K562 (cell line): ENCODE results near the gene CCT8L2. TPM values are rescaled to one million over a fixed set of nuclear protein-coding genes. Genes with fewer than 3 reads are reported as not detected.
A peak's percentile ranks its signal among the peaks of the same experiment; 100 is the strongest.
"Not testable (repeated sequence)": the region's sequence is repeated elsewhere in the genome, so short reads cannot be mapped to it uniquely, and the experiment has no call there.

ENCODE experiments used
- ATAC-seq: fragments of 200-7000 bp; cut with Tn5 transposase; 3 replicates; pipeline ENCODE4 v1.9.1; 2020; ENCODE audit warnings: moderate library complexity
- BruUV-seq: library from RNA; stranded (reverse); fragments of 400-500 nt; replicated peaks from 2 replicates; lab custom pipeline; 2021; lab: Mats Ljungman, UMichigan
- CTCF ChIA-PET: fragments of 300-600 bp; formaldehyde crosslinking; extraction: SDS; loops from one replicate; lab custom pipeline; 2021; ENCODE audit warnings: low intra/inter-chr PET ratio; lab: Yijun Ruan, JAX
- POLR2A ChIA-PET: fragments of 300-600, 350-650 bp; sonication (Branson Sonifier 250); formaldehyde crosslinking; extraction: SDS; loops from one replicate; lab custom pipeline; 2021; ENCODE audit warnings: antibody characterized with exemption, inconsistent platforms; lab: Yijun Ruan, JAX
- DNase-seq, 4 experiments: peaks; one replicate each; pipeline versions ENCODE4 v3.0.0 to v3.0.0-alpha.2; 2011 to 2018; ENCODE audit warnings: low spot score in 3 of 4, mixed read lengths in 3 of 4; ENCODE audit errors: extremely low read depth in 1 of 4
- FAIRE-seq: peaks from 2 replicates; lab custom pipeline; 2011; peaks lifted over from hg19 to GRCh38; lab: Jason Lieb, UNC
- H2AFZ ChIP-seq: 2 replicates; pipeline ENCODE4 v1.6.0; 2011; ENCODE audit warnings: low read depth, low read length, control low read depth, inconsistent platforms
- H3K27ac ChIP-seq: fragments of 200-600 bp; 3 replicates; pipeline ENCODE4 v1.8.0; 2011; ENCODE audit warnings: low read depth, mild to moderate bottlenecking, control low read depth, inconsistent platforms, low read length, moderate library complexity, mixed read lengths; ENCODE audit errors: extremely low read depth
- H3K27me3 ChIP-seq, 2 experiments: fragments of 300-600 bp in 1 of 2; 2 replicates in 1 of 2; 3 replicates in 1 of 2; pipeline versions ENCODE4 v1.6.0 to v1.8.0; 2011; ENCODE audit warnings: inconsistent platforms in 2 of 2, low read length in 2 of 2, mild to moderate bottlenecking in 1 of 2, mixed read lengths in 1 of 2, moderate library complexity in 1 of 2; ENCODE audit not compliant: control insufficient read depth in 2 of 2, insufficient read depth in 2 of 2
- H3K36me3 ChIP-seq: fragments of 300-600 bp; 3 replicates; pipeline ENCODE4 v1.8.0; 2011; ENCODE audit warnings: mild to moderate bottlenecking, low read length, inconsistent platforms; ENCODE audit not compliant: control insufficient read depth, insufficient read depth
- H3K4me1 ChIP-seq, 2 experiments: fragments of 200-600 bp in 1 of 2; replicated peaks in 1 of 2; 2 replicates in 1 of 2; 3 replicates in 1 of 2; pipeline versions ENCODE4 v1.5.1 to v1.8.0; 2011; ENCODE audit warnings: inconsistent platforms in 2 of 2, low read length in 2 of 2, mild to moderate bottlenecking in 1 of 2, mixed read lengths in 1 of 2, moderate library complexity in 1 of 2; ENCODE audit not compliant: control insufficient read depth in 2 of 2, insufficient read depth in 2 of 2
- H3K4me2 ChIP-seq: 2 replicates; pipeline ENCODE4 v1.6.1; 2011; ENCODE audit warnings: low read length, control low read depth, inconsistent platforms, mixed read lengths; ENCODE audit not compliant: insufficient read depth
- H3K4me3 ChIP-seq: fragments of 200-600 bp; sonication (generic), shearing (Covaris generic); 2 replicates; pipeline ENCODE4 v1.5.1; 2016; ENCODE audit warnings: control low read depth, inconsistent platforms
- H3K79me2 ChIP-seq: fragments of 200-600 bp; 3 replicates; pipeline ENCODE4 v1.8.0; 2011; ENCODE audit warnings: low read length, inconsistent platforms; ENCODE audit not compliant: control insufficient read depth, insufficient read depth
- H3K9ac ChIP-seq, 2 experiments: 2 replicates each; pipeline versions ENCODE4 v1.6.0 to v1.6.1; 2011; ENCODE audit warnings: low read depth in 2 of 2, low read length in 2 of 2, control low read depth in 1 of 2, inconsistent platforms in 1 of 2, mild to moderate bottlenecking in 1 of 2, mixed read lengths in 1 of 2; ENCODE audit not compliant: insufficient read depth in 1 of 2
- H3K9me1 ChIP-seq: one replicate; pipeline ENCODE4 v1.6.0; 2011; ENCODE audit warnings: inconsistent platforms, mild to moderate bottlenecking, low read length, moderate library complexity; ENCODE audit not compliant: control insufficient read depth, insufficient read depth
- H3K9me3 ChIP-seq: replicated peaks from 2 replicates; pipeline ENCODE4 v1.5.1; 2011; ENCODE audit warnings: low read depth, low read length, inconsistent platforms; ENCODE audit not compliant: control insufficient read depth, insufficient read depth
- H4K20me1 ChIP-seq: replicated peaks from 2 replicates; pipeline ENCODE4 v1.6.1; 2011; ENCODE audit warnings: low read length, inconsistent platforms, mixed read lengths; ENCODE audit not compliant: control insufficient read depth, insufficient read depth
- ATF7 ChIP-seq: fragments of 450-650 bp; IDR thresholded peaks from 2 replicates; pipeline ENCODE4 v1.7.1; 2014; ENCODE audit warnings: mild to moderate bottlenecking, moderate library complexity
- CEBPG ChIP-seq, 3 experiments: fragments of 200-800 bp in 1 of 3; sonication (Bioruptor generic) in 1 of 3; sonication (generic) in 1 of 3; formaldehyde crosslinking in 1 of 3; IDR thresholded peaks in 2 of 3; conservative IDR thresholded peaks in 1 of 3; 2 replicates each; pipeline versions ENCODE4 v1.6.1 to v1.8.0; 2016 to 2022; ENCODE audit warnings: missing compliant biosample characterization in 2 of 3, missing genetic modification characterization in 2 of 3, mild to moderate bottlenecking in 1 of 3, missing genetic modification reagents in 1 of 3
- ZNF507 ChIP-seq: conservative IDR thresholded peaks from 2 replicates; pipeline ENCODE4 v1.6.1; 2017; ENCODE audit warnings: missing genetic modification characterization, missing compliant biosample characterization
- in situ Hi-C: fragments of 300-500 bp; cut with MboI; formaldehyde crosslinking; loops from 4 replicates; pipeline ENCODE4 v1.15.0; 2018; ENCODE audit warnings: inconsistent platforms, mixed read lengths
- intact Hi-C: fragments of 100-400 bp; cut with micrococcal nuclease; formaldehyde crosslinking; loops from 2 replicates; pipeline ENCODE4 v1.14.2; 2022
- polyA plus RNA-seq, 8 experiments: library from polyadenylated mRNA; depleted of rRNA in 4 of 8; stranded (reverse) in 5 of 8; unstranded in 3 of 8; fragments of >200 nt; fragmentation: Nextera tagmentation in 2 of 8; fragmentation: Illumina TruSeq in 1 of 8; extraction: Ambion mirVana in 2 of 8; extraction: Trizol in 1 of 8; gene quantifications; 2 replicates each; pipeline versions ENCODE4 v1.2.1 to v1.2.3, GENCODE V29; 2011 to 2014; ENCODE audit warnings: inconsistent platforms in 1 of 8, missing spikeins in 1 of 8
- total RNA-seq, 7 experiments: library from RNA; depleted of rRNA in 6 of 7; stranded (reverse); fragments of >200 nt in 6 of 7; fragmentation: Illumina TruSeq in 2 of 7; extraction: Trizol in 2 of 7; gene quantifications; 2 replicates each; pipeline versions ENCODE4 v1.2.1 to v1.2.3, GENCODE V29; 2011 to 2021; ENCODE audit warnings: low replicate concordance in 1 of 7
- TF ChIP-seq, protein P1 (sequence below), 2 experiments: fragments of 450-650 bp in 1 of 2; sonication (generic) in 1 of 2; formaldehyde crosslinking in 1 of 2; IDR thresholded peaks in 1 of 2; conservative IDR thresholded peaks in 1 of 2; 2 replicates each; pipeline versions ENCODE4 v1.6.1 to v1.8.1; 2016 to 2023; ENCODE audit warnings: mild to moderate bottlenecking in 2 of 2, moderate library complexity in 2 of 2, inconsistent platforms in 1 of 2, missing genetic modification reagents in 1 of 2

The CCT8L2 gene
- total and polyA plus RNA-seq, 9 of the 15 experiments (the other 6 are each of a cell fraction or from before 2014, with no cell fraction given): 0.13 TPM; not detected in 8

DNA sequence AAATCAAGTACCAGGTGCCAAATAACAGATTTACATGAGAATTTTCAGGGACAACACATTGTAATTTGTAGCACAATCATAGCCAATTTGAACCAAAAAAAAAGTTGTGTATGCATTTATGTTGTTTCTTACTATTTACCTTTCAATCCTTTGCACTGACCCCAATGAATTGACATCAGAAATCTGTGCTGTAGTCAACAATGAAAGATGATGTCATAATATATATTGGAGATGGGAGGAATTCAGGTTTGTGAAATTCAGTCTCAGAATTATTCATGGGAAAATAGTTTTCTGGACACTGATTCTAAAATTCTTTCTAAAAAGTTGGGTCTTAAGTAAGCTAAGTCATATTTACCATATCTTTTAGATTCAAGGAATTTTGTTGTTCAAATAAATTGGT, 31.0 kb upstream of the CCT8L2 start:
- DNase-seq; H3K27me3 ChIP-seq; H3K9me3 ChIP-seq; H3K27ac ChIP-seq; H4K20me1 ChIP-seq; BruUV-seq; CTCF ChIA-PET; H3K4me3 ChIP-seq; POLR2A ChIA-PET; H3K4me1 ChIP-seq; ATAC-seq; H3K9ac ChIP-seq; H3K9me1 ChIP-seq; in situ Hi-C loops; intact Hi-C loops; H3K4me2 ChIP-seq; H2AFZ ChIP-seq; FAIRE-seq; TF ChIP-seq CEBPG (CRISPR knock-in tag; IDR thresholded peaks at IDR 0.05): not testable (repeated sequence)
- Histone ChIP-seq H3K36me3 (peaks cover 18% of the 10 kb centered on the region; the same call in 2 of the 3 replicates), H3K79me2 (peaks cover 33% of the 10 kb centered on the region)
- TF ChIP-seq CEBPG (tag; conservative IDR thresholded peaks at IDR 0.05 in 1 of 2, IDR thresholded peaks at IDR 0.05 in 1 of 2) (0 out of 4 replicates have a peak, but pooled peaks of 1 of the 2 experiments have one; percentile 25), ZNF507 (tag) (0 out of 2 replicates have a peak, but pooled peaks have one; percentile 21), ATF7 (peak; percentile 82; the same call in 1 of the 2 replicates)
- TF ChIP-seq, protein P1, sequence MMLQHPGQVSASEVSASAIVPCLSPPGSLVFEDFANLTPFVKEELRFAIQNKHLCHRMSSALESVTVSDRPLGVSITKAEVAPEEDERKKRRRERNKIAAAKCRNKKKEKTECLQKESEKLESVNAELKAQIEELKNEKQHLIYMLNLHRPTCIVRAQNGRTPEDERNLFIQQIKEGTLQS (IDR thresholded peaks at IDR 0.05): peak; percentile 88
- TF ChIP-seq, protein P1 (CRISPR knock-in tag; conservative IDR thresholded peaks at IDR 0.05): not testable (repeated sequence)
